Stimulated activated CD4-positive, alpha-beta T cell treated with anti-CD3 and anti-CD28 coated beads, Interleukin-15, amount 100 ng/mL, for 24 hours (primary cell): ENCODE data around the gene PID1.

Experiments
- DNase-seq: peaks from one replicate; pipeline ENCODE4 v3.0.0-alpha.2; 2020

PID1 gene

GRCh38 chr2:229059331-229060033, 211.6 kb downstream of the PID1 start:
- DNase-seq, result no peak

GRCh38 chr2:229057976-229058553, 213.0 kb downstream of the PID1 start:
- DNase-seq, result no peak

- no peak for DNase-seq
Observed at GRCh38 chr2:229054311-229054710, 216.8 kb downstream of the PID1 start.

- no peak for DNase-seq
Observed at GRCh38 chr2:229051798-229052197, 219.3 kb downstream of the PID1 start.

- DNase-seq, result no peak
Observed at GRCh38 chr2:229050133-229050532, 221.0 kb downstream of the PID1 start.

GRCh38 chr2:229048134-229048533, 223.0 kb downstream of the PID1 start:
- no peak for DNase-seq

GRCh38 chr2:229045671-229046070, 225.4 kb downstream of the PID1 start:
- no peak for DNase-seq

GRCh38 chr2:229044581-229044980, 226.5 kb downstream of the PID1 start:
- no peak for DNase-seq

- DNase-seq, result no peak
Observed at GRCh38 chr2:229043681-229044080, 227.4 kb downstream of the PID1 start.

GRCh38 chr2:229042349-229042748, 228.7 kb downstream of the PID1 start:
- no peak for DNase-seq

GRCh38 chr2:229041691-229042090, 229.4 kb downstream of the PID1 start:
- no peak for DNase-seq

- DNase-seq, result no peak
Observed at GRCh38 chr2:229037621-229038020, 233.5 kb downstream of the PID1 start.

- no peak for DNase-seq
Observed at GRCh38 chr2:229033816-229034215, 237.3 kb downstream of the PID1 start.

GRCh38 chr2:229032608-229033234, 238.4 kb downstream of the PID1 start:
- DNase-seq, result no peak

GRCh38 chr2:229027353-229028105, 243.6 kb downstream of the PID1 start:
- no peak for DNase-seq

GRCh38 chr2:229025653-229026052, 245.4 kb downstream of the PID1 start:
- DNase-seq, result no peak

- no peak for DNase-seq
Observed at GRCh38 chr2:229022652-229023051, 248.4 kb downstream of the PID1 start.

- no peak for DNase-seq
Observed at GRCh38 chr2:229022071-229022470, 249.0 kb downstream of the PID1 start.

GRCh38 chr2:229009816-229010215, 261.3 kb downstream of the PID1 start:
- DNase-seq, result no peak

GRCh38 chr2:229003256-229003655, 267.8 kb downstream of the PID1 start:
- DNase-seq, result no peak

GRCh38 chr2:229001196-229001595, 269.9 kb downstream of the PID1 start:
- DNase-seq, result no peak

- no peak for DNase-seq
Observed at GRCh38 chr2:228999326-228999725, 271.8 kb downstream of the PID1 start.

GRCh38 chr2:228988786-228989185, 282.3 kb downstream of the PID1 start:
- DNase-seq, result no peak
